Measurements from ENCODE around the gene PRUNE1.

Gene PRUNE1

DNA sequence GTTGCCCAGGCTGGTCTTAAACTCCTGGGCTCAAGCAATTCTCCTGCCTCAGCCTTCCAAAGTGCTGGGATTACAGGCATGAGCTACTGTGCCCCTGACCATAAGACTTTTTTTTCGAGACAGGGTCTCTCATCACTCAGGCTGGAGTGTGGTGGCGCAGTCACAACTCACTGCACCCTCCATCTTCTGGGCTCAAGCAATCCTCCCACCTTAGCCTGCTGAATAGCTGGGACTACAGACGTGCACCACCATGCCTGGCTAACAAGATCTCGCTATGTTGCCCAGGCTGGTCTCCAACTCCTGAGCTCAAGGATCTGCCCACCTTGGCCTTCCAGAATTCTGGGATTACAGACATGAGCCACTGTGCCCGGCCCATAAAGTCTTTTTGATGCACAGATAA is 41.2 kb downstream of the PRUNE1 start:
- DNase-seq (ENCODE audit: low read depth, low spot score), result no peak

- no peak for DNase-seq (ENCODE audit: low read depth, low spot score)
Observed at GRCh38 chr1:151050051-151050688, 41.9 kb downstream of the PRUNE1 start.

DNA sequence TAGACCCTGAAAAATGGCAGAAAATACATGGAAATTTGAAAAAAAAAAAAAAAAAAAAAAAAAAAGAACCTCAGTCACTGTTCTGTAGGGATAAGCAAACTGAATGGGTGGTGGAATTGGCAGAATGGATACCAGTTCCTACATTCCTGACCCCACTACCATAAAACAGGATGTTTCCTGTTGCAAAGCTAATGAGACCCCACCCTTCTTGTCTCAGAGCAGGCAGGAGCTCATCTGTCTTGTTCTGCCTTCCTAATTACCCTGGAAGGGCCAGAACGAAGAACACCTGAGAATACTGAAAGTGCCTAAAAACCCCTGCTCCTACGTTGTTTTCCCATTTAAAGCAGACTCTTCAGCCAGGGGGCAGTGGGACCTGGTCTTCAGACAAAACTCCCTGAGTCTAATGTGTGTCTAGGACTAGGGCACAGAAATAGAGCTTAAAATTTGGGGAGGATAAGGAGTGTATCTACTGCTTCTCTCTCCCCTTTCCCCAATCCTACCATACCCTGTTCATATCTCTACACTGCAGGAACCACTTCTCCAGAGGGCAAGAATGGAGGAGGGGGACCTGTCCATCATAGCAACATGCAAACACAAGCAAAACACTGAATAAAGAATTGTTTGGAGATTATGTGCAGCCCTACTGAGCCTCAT is 43.2 kb downstream of the PRUNE1 start:
- DNase-seq (ENCODE audit: low read depth, low spot score), result no peak

DNA sequence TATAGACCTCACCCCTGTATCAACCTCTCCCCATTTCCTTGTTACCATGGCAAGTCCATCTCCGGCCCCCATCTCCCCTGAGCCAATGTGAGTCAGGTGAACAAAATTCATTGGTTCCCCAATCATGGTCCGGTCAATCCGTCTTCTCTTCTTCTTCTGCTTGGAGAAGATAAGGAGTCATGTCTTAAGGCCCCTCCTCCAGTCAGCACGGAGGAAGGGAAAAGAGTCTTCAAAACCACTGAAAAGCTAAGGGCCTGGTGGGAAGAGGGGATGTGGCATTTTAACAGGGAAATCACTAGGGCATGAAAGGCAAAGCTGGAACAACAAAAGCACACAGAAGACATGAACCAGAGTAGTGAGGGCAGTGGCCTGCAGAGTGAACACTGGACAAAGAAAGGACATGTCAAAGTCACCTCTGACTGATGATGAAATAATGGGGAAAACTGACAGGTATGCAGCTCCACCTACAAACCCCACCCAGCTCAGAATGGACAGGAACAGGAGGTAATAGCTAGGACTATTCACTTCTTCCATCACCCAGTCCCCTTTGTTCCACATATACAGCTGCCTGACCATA is 46.8 kb downstream of the PRUNE1 start:
- no peak for DNase-seq (ENCODE audit: low read depth, low spot score)

GRCh38 chr1:151055581-151055980 is 47.3 kb downstream of the PRUNE1 start:
- DNase-seq (ENCODE audit: low read depth, low spot score), result no peak

- no peak for DNase-seq (ENCODE audit: low read depth, low spot score)
Observed at GRCh38 chr1:151056149-151056548, 47.9 kb downstream of the PRUNE1 start.

- no peak for DNase-seq (ENCODE audit: low read depth, low spot score)
Observed at GRCh38 chr1:151058692-151059091, 50.4 kb downstream of the PRUNE1 start.

GRCh38 chr1:151059109-151060006 is 51.1 kb downstream of the PRUNE1 start, which contains the start of gene CDC42SE1:
CDC42SE1 (minus strand) TSS chr1:151059622; CDS start chr1:151055730, 3,892 bp downstream.
- peak; percentile 67 for DNase-seq (ENCODE audit: low read depth, low spot score)

- DNase-seq (ENCODE audit: low read depth, low spot score), result no peak
Observed at GRCh38 chr1:151060007-151060656, 51.9 kb downstream of the PRUNE1 start, which contains the start of gene MLLT11. MLLT11 (plus strand) TSS chr1:151060397; CDS start chr1:151067225, 6,828 bp downstream.

DNA sequence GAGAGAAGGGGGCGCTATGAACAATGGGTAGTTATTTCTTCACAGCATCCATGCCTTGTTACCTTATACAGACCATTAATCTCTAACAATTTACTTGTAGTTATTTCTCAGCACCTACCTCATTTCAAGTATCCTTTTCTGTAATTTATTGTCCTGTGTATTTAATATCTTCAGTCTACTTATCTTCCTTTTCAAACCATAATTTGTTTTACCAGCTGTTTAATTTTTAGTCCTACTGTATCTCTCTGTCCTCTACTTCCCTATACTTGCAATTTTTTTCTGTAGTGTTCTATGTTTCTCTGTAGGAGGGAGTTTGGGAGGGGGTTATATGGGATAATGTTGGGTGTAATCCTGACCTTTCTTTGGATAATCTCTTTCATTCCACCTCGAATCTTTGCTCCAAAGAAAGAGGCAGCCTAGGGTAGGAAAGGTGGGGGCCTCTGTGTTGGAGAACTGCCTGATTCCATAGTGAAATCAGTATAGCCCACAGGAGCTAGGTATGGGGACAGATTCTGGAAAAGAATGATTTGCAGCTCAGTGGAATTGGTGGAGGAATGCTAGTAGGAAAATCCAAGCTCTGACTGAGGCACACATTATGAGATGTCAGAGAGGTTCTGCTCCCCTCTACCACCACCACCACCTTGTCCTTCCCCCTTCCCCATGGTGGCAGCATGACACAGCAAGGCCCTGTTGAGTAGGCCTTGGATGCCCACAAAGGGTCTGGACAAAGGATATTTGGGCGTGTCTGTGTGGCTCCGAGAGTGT is 52.6 kb downstream of the PRUNE1 start:
- DNase-seq (ENCODE audit: low read depth, low spot score), result no peak

DNA sequence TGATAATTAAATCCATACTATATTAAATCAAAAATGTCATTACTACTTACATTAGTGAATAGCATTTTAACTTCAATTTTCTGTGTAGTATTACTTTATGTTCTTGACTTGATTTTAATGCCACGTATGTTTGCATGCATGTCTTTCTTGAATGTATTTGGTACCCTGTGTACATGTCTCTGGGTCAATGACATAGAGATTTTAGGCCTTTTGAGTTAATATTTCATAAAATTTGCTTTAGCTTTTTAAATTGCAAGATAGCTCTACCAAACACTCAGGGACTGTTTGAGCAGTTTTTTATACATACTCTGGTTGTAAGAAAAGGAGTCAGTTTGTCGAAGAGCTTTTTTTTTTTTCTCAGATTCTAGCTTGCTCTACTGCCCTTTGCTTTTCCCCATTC is 53.5 kb downstream of the PRUNE1 start:
- no peak for DNase-seq (ENCODE audit: low read depth, low spot score)

DNA sequence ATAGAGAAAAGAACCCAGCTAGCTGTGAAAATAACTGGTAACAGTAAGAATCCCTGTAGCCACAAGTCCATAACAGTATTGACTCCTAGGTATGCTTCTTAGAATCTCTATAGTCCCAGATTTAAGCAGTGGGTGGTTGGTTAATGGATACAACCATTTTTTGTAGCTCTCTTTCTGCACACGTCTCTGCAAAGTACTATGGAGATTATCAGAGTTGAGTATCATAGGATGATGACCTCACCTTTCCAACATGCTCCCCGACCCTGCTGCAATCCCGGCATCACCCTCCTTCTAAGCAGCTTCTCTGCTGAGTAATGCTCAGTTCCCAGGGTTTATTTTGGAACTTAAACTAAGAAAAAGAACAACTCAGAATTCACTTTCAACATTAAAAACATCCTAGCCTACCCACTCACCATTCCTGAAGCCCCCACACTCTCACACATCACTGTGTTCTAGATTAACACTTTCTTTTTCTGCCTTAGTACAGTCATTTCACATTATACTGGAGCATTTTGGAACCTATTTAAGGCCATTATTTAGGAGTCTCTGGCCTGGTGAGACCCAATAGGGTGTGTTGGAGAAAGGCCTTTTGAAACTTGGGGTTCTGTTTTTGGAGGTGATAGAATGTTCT is 54.6 kb downstream of the PRUNE1 start:
- no peak for DNase-seq (ENCODE audit: low read depth, low spot score)

DNA sequence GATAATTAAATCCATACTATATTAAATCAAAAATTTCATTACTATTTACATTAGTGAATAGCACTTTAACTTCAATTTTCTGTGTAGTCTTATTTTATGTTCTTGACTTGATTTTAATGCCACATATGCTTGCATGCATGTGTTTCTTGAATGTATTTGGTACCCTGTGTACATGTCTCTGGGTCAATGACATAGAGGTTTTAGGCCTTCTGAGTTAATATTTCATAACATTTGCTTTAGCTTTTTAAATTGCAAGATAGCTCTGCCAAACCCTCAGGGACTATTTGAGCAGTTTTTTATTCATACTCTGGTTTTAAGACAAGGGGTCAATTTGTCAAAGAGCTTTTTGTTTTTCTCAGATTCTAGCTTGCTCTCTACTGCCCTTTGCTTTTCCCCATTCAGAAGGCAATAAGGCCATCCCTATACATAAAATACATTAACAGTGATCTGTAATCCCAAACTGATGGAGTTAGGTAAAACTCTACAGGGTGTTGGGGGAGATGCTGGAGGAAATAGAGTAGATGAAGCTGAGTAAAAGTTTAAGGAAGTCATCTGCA is 56.9 kb downstream of the PRUNE1 start:
- no peak for DNase-seq (ENCODE audit: low read depth, low spot score)

DNA sequence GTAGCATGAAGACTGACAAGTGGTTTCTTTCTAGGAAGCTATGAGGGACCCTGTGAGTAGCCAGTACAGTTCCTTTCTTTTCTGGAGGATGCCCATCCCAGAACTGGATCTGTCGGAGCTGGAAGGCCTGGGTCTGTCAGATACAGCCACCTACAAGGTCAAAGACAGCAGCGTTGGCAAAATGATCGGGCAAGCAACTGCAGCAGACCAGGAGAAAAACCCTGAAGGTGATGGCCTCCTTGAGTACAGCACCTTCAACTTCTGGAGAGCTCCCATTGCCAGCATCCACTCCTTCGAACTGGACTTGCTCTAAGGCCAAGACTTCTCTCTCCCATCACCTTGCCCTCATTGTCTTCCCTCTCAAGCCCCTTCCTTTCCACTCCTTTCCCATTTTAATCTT is 58.9 kb downstream of the PRUNE1 start:
- no peak for DNase-seq (ENCODE audit: low read depth, low spot score)

DNA sequence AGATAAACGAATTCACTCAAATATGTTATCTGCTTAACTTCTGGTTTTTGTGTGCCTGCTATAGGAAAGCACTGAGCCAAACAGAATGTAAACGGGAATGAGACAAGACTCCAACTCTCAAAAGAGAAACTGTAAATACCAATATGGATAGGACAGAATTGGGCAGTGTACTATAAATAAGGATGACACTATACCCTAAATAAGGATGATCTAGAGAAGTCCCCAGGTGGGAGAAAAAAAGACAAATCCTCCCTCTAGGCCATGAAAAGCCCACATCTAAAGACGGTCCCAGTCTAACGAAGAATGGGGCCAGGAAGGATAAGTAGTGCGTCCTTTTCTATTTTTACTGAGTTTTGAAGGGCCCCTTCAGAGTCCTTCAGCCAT is 60.8 kb downstream of the PRUNE1 start:
- no peak for DNase-seq (ENCODE audit: low read depth, low spot score)

- DNase-seq (ENCODE audit: low read depth, low spot score), result peak; percentile 72
Observed at GRCh38 chr1:151070474-151071276, 62.4 kb downstream of the PRUNE1 start, which contains the start of gene GABPB2. GABPB2 (plus strand) TSS chr1:151070761; CDS start chr1:151088190, 17,429 bp downstream.

DNA sequence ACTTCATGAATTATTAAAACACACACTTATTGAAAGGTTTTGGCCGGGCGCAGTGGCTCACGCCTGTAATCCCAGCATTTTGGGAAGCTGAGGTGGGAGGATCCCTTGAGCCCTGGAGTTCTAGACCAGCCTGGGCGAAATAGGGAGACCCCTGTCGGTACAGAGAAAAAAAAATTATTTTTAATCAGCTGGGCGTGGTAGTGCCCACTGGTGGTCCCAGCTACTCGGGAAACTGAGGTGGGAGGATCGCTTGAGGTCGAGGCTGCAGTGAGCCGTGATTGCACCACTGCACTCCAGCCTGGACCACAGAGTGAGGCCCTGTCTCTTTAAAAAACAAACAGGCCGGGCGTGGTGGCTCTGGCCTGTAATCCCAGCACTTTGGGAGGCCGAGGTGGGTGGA is 64.0 kb downstream of the PRUNE1 start:
- no peak for DNase-seq (ENCODE audit: low read depth, low spot score)

Data from activated naive CD8-positive, alpha-beta T cell treated with anti-CD3 and anti-CD28 coated beads, Interleukin-2, amount 50 U/mL, for 16 hours (primary cell).